ENCODE results near the gene RNF148. TPM values are rescaled to one million over a fixed set of nuclear protein-coding genes. Genes with fewer than 3 reads are reported as not detected.

The RNF148 gene
- polyA plus RNA-seq, 2 of the 4 experiments (the other 2 are of a cell fraction), result not detected

DNA sequence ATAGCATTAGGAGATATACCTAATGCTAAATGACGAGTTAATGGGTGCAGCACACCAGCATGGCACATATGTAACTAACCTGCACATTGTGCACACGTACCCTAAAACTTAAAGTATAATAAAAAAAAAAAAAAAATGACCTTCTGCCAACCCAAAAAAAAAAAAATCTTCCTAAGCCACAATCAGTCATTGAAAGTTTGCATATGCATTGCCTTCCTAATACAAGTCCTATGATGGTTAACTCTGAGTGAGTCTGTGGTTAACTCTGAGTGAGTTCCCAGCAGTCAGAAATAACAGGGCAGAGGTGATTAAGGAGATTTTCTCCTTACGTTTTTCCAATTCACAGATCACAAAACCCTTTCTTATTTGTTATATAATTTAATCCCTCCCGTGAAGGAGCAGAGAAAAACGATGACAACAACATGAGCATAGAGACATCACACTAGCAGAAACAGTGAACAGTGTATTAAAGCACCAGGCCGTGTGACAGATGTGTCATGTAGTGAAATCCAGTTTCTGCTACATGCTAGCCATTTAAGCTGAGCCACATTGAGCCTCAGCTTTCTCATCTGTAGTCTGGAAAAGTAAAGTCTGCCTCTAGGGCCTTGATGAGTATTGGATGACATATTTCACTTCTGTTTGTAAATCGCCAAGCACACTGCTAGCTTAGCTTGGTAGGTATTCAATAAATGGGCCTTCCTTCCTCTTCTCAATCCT, 7.4 kb upstream of the RNF148 start (continued):
- TF ChIP-seq, protein P1, sequence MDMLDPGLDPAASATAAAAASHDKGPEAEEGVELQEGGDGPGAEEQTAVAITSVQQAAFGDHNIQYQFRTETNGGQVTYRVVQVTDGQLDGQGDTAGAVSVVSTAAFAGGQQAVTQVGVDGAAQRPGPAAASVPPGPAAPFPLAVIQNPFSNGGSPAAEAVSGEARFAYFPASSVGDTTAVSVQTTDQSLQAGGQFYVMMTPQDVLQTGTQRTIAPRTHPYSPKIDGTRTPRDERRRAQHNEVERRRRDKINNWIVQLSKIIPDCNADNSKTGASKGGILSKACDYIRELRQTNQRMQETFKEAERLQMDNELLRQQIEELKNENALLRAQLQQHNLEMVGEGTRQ (IDR thresholded peaks at IDR 0.05), result no peak
- TF ChIP-seq POLR2AphosphoS2 (conservative IDR thresholded peaks at IDR 0.05; ENCODE audit: low read length) (no peak), NR3C1 (IDR thresholded peaks at IDR 0.05) (no peak), EHF (CRISPR knock-in tag; IDR thresholded peaks at IDR 0.05) (no peak), RCOR1 (IDR thresholded peaks at IDR 0.05; ENCODE audit: low read depth, low read length) (no peak), HEYL (CRISPR knock-in tag; IDR thresholded peaks at IDR 0.05) (no peak)
- TF ChIP-seq, protein P2, sequence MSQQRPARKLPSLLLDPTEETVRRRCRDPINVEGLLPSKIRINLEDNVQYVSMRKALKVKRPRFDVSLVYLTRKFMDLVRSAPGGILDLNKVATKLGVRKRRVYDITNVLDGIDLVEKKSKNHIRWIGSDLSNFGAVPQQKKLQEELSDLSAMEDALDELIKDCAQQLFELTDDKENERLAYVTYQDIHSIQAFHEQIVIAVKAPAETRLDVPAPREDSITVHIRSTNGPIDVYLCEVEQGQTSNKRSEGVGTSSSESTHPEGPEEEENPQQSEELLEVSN (IDR thresholded peaks at IDR 0.05; ENCODE audit: borderline replicate concordance, low read depth), result no peak
- TF ChIP-seq, protein P3, sequence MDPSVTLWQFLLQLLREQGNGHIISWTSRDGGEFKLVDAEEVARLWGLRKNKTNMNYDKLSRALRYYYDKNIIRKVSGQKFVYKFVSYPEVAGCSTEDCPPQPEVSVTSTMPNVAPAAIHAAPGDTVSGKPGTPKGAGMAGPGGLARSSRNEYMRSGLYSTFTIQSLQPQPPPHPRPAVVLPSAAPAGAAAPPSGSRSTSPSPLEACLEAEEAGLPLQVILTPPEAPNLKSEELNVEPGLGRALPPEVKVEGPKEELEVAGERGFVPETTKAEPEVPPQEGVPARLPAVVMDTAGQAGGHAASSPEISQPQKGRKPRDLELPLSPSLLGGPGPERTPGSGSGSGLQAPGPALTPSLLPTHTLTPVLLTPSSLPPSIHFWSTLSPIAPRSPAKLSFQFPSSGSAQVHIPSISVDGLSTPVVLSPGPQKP (IDR thresholded peaks at IDR 0.05; ENCODE audit: low read depth, low read length), result no peak
- TF ChIP-seq, protein P4, sequence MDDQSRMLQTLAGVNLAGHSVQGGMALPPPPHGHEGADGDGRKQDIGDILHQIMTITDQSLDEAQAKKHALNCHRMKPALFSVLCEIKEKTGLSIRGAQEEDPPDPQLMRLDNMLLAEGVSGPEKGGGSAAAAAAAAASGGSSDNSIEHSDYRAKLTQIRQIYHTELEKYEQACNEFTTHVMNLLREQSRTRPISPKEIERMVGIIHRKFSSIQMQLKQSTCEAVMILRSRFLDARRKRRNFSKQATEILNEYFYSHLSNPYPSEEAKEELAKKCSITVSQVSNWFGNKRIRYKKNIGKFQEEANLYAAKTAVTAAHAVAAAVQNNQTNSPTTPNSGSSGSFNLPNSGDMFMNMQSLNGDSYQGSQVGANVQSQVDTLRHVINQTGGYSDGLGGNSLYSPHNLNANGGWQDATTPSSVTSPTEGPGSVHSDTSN (IDR thresholded peaks at IDR 0.05), result no peak

DNA sequence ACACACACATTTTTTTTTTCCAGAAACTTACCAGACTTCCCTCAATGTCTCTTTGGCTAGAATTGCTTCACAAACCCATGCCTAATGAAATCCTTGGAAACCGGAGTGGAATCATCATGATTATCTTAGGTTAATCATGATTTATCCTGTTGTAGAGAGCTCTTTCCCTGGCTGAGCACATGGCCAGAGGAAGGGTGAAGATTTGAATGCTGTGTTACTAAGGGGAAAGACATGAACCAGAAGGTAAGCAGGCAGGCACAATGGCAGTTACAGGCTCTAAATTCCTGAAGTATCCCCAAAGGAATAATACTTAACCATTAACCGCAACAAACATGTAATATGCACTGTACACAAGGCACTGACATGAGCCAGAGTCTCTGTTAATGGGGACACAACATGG, 4.1 kb upstream of the RNF148 start:
- POLR2A ChIA-PET, result no interaction called here
- Histone ChIP-seq H3K4me2 (no peak overlapping the region), H3K4me3 (no peak overlapping the region), H3K27ac (no peak overlapping the region), H3K9me3 (no peaks in the 10 kb centered on the region), H3K4me1 (no peaks in the 10 kb centered on the region)
- TF ChIP-seq CHD2 (IDR thresholded peaks at IDR 0.05; ENCODE audit: low read length, partially characterized antibody) (no peak), HOXB13 (CRISPR knock-in tag; IDR thresholded peaks at IDR 0.05; ENCODE audit: low read depth) (no peak)
- CTCF ChIA-PET, result no interaction called here
- ATAC-seq (no peak), DNase-seq (ENCODE audit: low read depth in 1 of 2, low spot score in 1 of 2) (no peak), FAIRE-seq (no peak)
- WGBS (ENCODE audit: missing lambda C conversion rate), result 14% methylated on average over 2 of the region's 2 CpGs

DNA sequence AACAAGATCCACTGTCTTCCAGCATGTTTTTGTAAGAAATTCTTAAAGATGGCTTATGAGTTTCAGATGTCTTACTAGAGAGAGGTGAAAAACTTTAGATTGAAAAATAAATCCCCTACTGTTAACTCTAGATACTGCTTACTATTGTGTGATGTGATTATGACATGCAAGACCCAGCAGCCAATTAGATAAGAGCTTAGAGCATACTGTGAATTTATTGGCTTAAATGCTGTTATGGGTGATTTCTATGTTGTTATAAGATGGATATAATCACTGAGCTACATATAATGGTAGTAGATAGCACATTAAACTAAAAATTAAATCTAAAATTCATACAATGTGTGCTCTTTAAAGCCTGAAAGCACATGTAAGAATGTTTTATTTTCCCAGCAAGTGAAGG, 3.7 kb downstream of the RNF148 start, which contains the start of gene RNF133:
Gene RNF133, minus strand, starts transcription at position 101 of the 400 bp plus-strand sequence. CDS start 199 bp downstream, outside the sequence.
- no peaks in the 10 kb centered on the region for H3K4me1 ChIP-seq
- no peak within 1 kb of the TSS for H3K4me2 ChIP-seq
- POLR2A ChIA-PET, result no interaction called here
- ATAC-seq (no peak), FAIRE-seq (no peak), DNase-seq (ENCODE audit: low read depth in 1 of 2, low spot score in 1 of 2) (no peak)
- CTCF ChIA-PET, result no interaction called here
- H3K9me3 ChIP-seq, result no peaks in the 10 kb centered on the region
- no peak within 1 kb of the TSS for H3K4me3 ChIP-seq
- H3K27ac ChIP-seq, result no peak within 1 kb of the TSS
- TF ChIP-seq ZSCAN20 (CRISPR knock-in tag; IDR thresholded peaks at IDR 0.05) (no peak), ZFP36 (IDR thresholded peaks at IDR 0.05; ENCODE audit: borderline replicate concordance, partially characterized antibody) (no peak), TP53 (CRISPR knock-in tag; IDR thresholded peaks at IDR 0.05) (no peak), ESRRA (IDR thresholded peaks at IDR 0.05; ENCODE audit: borderline replicate concordance, low read length) (no peak), BHLHE40 (IDR thresholded peaks at IDR 0.05; ENCODE audit: low read depth, low read length) (no peak), CHD2 (IDR thresholded peaks at IDR 0.05; ENCODE audit: low read length, partially characterized antibody) (no peak), POLR2A (IDR thresholded peaks at IDR 0.05; ENCODE audit: low read length) (no peak), RAD21 (conservative IDR thresholded peaks at IDR 0.05 in 1 of 2, IDR thresholded peaks at IDR 0.05 in 1 of 2) (no peak), KDM5A (IDR thresholded peaks at IDR 0.05) (no peak), EP300 (IDR thresholded peaks at IDR 0.05) (no peak), HOXB13 (CRISPR knock-in tag; IDR thresholded peaks at IDR 0.05; ENCODE audit: low read depth) (no peak)
- TF ChIP-seq, protein P4 (IDR thresholded peaks at IDR 0.05), result no peak
- TF ChIP-seq, protein P1 (IDR thresholded peaks at IDR 0.05), result no peak
- TF ChIP-seq, protein P5, sequence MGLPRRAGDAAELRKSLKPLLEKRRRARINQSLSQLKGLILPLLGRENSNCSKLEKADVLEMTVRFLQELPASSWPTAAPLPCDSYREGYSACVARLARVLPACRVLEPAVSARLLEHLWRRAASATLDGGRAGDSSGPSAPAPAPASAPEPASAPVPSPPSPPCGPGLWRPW (IDR thresholded peaks at IDR 0.05), result no peak
- TF ChIP-seq, protein P6, sequence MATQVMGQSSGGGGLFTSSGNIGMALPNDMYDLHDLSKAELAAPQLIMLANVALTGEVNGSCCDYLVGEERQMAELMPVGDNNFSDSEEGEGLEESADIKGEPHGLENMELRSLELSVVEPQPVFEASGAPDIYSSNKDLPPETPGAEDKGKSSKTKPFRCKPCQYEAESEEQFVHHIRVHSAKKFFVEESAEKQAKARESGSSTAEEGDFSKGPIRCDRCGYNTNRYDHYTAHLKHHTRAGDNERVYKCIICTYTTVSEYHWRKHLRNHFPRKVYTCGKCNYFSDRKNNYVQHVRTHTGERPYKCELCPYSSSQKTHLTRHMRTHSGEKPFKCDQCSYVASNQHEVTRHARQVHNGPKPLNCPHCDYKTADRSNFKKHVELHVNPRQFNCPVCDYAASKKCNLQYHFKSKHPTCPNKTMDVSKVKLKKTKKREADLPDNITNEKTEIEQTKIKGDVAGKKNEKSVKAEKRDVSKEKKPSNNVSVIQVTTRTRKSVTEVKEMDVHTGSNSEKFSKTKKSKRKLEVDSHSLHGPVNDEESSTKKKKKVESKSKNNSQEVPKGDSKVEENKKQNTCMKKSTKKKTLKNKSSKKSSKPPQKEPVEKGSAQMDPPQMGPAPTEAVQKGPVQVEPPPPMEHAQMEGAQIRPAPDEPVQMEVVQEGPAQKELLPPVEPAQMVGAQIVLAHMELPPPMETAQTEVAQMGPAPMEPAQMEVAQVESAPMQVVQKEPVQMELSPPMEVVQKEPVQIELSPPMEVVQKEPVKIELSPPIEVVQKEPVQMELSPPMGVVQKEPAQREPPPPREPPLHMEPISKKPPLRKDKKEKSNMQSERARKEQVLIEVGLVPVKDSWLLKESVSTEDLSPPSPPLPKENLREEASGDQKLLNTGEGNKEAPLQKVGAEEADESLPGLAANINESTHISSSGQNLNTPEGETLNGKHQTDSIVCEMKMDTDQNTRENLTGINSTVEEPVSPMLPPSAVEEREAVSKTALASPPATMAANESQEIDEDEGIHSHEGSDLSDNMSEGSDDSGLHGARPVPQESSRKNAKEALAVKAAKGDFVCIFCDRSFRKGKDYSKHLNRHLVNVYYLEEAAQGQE (IDR thresholded peaks at IDR 0.05), result no peak

Measured in A549 (cell line).